Measurements from ENCODE around the gene CLDN2.

Gene CLDN2

GRCh38 chrX:106932492-106932923 is 12.3 kb downstream of the CLDN2 start:
- DNase-seq (ENCODE audit: low read depth): no peak
- no peak overlapping the region for H3K4me3 ChIP-seq (ENCODE audit: low read depth, low read length)
- TF ChIP-seq CTCF (IDR thresholded peaks at IDR 0.05; ENCODE audit: control insufficient read depth, extremely low read depth, insufficient read depth): no peak

- no peak for TF ChIP-seq CTCF (IDR thresholded peaks at IDR 0.05; ENCODE audit: control insufficient read depth, extremely low read depth, insufficient read depth)
- no peak for DNase-seq (ENCODE audit: low read depth)
- H3K4me3 ChIP-seq (ENCODE audit: low read depth, low read length): no peak overlapping the region
Observed at GRCh38 chrX:106932960-106933537, 12.8 kb downstream of the CLDN2 start.

GRCh38 chrX:106933538-106933961 is 13.3 kb downstream of the CLDN2 start:
- no peak for DNase-seq (ENCODE audit: low read depth)
- no peak overlapping the region for H3K4me3 ChIP-seq (ENCODE audit: low read depth, low read length)
- no peak for TF ChIP-seq CTCF (IDR thresholded peaks at IDR 0.05; ENCODE audit: control insufficient read depth, extremely low read depth, insufficient read depth)

- no peak for TF ChIP-seq CTCF (IDR thresholded peaks at IDR 0.05; ENCODE audit: control insufficient read depth, extremely low read depth, insufficient read depth)
- H3K4me3 ChIP-seq (ENCODE audit: low read depth, low read length): no peak overlapping the region
- no peak for DNase-seq (ENCODE audit: low read depth)
Observed at GRCh38 chrX:106935175-106935574, 15.0 kb downstream of the CLDN2 start.

GRCh38 chrX:106936246-106936645 is 16.0 kb downstream of the CLDN2 start:
- DNase-seq (ENCODE audit: low read depth): no peak
- TF ChIP-seq CTCF (IDR thresholded peaks at IDR 0.05; ENCODE audit: control insufficient read depth, extremely low read depth, insufficient read depth): no peak
- no peak overlapping the region for H3K4me3 ChIP-seq (ENCODE audit: low read depth, low read length)

- no peak for TF ChIP-seq CTCF (IDR thresholded peaks at IDR 0.05; ENCODE audit: control insufficient read depth, extremely low read depth, insufficient read depth)
- no peak overlapping the region for H3K4me3 ChIP-seq (ENCODE audit: low read depth, low read length)
- DNase-seq (ENCODE audit: low read depth): no peak
Observed at GRCh38 chrX:106939566-106939965, 19.4 kb downstream of the CLDN2 start.

- H3K4me3 ChIP-seq (ENCODE audit: low read depth, low read length): no peak overlapping the region
- TF ChIP-seq CTCF (IDR thresholded peaks at IDR 0.05; ENCODE audit: control insufficient read depth, extremely low read depth, insufficient read depth): no peak
- DNase-seq (ENCODE audit: low read depth): no peak
Observed at GRCh38 chrX:106940068-106940467, 19.9 kb downstream of the CLDN2 start.

Data from LNCaP clone FGC (cell line).